K562 (cell line): ENCODE measurements around the gene SLC34A1.

Experiments
- E2F8 ChIP-seq: fragments of 450-650 bp; IDR thresholded peaks from 2 replicates; pipeline ENCODE4 v1.7.1; 2018; ENCODE audit warnings: mild to moderate bottlenecking, low read depth; ENCODE audit not compliant: partially characterized antibody
- HNRNPK ChIP-seq: fragments of 200-400 bp; formaldehyde crosslinking; IDR thresholded peaks from one replicate; pipeline ENCODE4 v1.6.1; 2018; ENCODE audit warnings: mild to moderate bottlenecking, low read depth, low read length; ENCODE audit not compliant: poor library complexity, severe bottlenecking
- MTA2 ChIP-seq: fragments of 450-650 bp; IDR thresholded peaks from 2 replicates; pipeline ENCODE4 v1.6.1; 2016; ENCODE audit warnings: low read depth
- SP1 ChIP-seq: sonication (generic); formaldehyde crosslinking; IDR thresholded peaks from 2 replicates; pipeline ENCODE4 v1.8.1; 2022; ENCODE audit warnings: mild to moderate bottlenecking, missing genetic modification reagents
- ZBTB8A ChIP-seq: fragments of 450-650 bp; IDR thresholded peaks from 2 replicates; pipeline ENCODE4 v1.6.1; 2018; ENCODE audit warnings: mild to moderate bottlenecking, moderate library complexity; ENCODE audit not compliant: partially characterized antibody
- ZNF778 ChIP-seq: fragments of 450-650 bp; formaldehyde crosslinking; IDR thresholded peaks from 2 replicates; pipeline ENCODE4 v1.4.0; 2020; ENCODE audit warnings: mild to moderate bottlenecking, moderate library complexity

- TF ChIP-seq ZNF778 (CRISPR knock-in tag) (no peak), ZBTB8A (no peak), SP1 (CRISPR knock-in tag) (no peak; the same call in 1 of the 2 replicates), MTA2 (no peak; the same call in 1 of the 2 replicates), E2F8 (no peak), HNRNPK (no peak)
Observed at GRCh38 chr5:177366528-177367322, 17.5 kb upstream of the SLC34A1 start.
